Measurements from ENCODE around the gene LURAP1L.

GRCh38 chr9:12801187-12801586 lies 26.4 kb downstream of the LURAP1L start:
- TF ChIP-seq CTCF (IDR thresholded peaks at IDR 0.05) (no peak), POLR2A (IDR thresholded peaks at IDR 0.05) (no peak)
